ENCODE data around the gene TNFRSF14. TPM values are rescaled to one million over a fixed set of nuclear protein-coding genes. Genes with fewer than 3 reads are reported as not detected.

Gene TNFRSF14
- total RNA-seq, 2 experiments from 2014 or later: 106 to 111 TPM

- Mint-ChIP-seq H3K9me3 (ENCODE audit: low read depth) (no peaks in the 10 kb centered on the region), H3K27me3 (peaks cover 15% of the 10 kb centered on the region), H3K27ac (no peak overlapping the region), H3K4me1 (peaks cover 39% of the 10 kb centered on the region), H3K4me3 (peak overlapping the region; percentile 73), H3K36me3 (peaks cover 9% of the 10 kb centered on the region)
- CTCF ChIA-PET: interaction anchor here (1.4 to 4.9 kb wide), 5 partner anchors 19 to 136 kb away, joined by 3 to 95 read pairs (median 5); partner anchors contain the start of genes MORN1 and RER1
- DNase-seq (peak; percentile 77), ATAC-seq (peak; percentile 13)
Observed at GRCh38 chr1:2526824-2527555, 29.2 kb upstream of the TNFRSF14 start.

GRCh38 chr1:2527556-2527860 lies 28.7 kb upstream of the TNFRSF14 start:
- Mint-ChIP-seq H3K4me3 (no peak overlapping the region), H3K9me3 (ENCODE audit: low read depth) (no peaks in the 10 kb centered on the region)

GRCh38 chr1:2528016-2528415 lies 28.2 kb upstream of the TNFRSF14 start:
- CTCF ChIA-PET: interaction anchor here (4.8 to 4.9 kb wide), 2 partner anchors 18 to 112 kb away, joined by 58 to 95 read pairs; no protein-coding TSS in a partner anchor
- H3K4me1 Mint-ChIP-seq: peaks cover 31% of the 10 kb centered on the region

More at GRCh38 chr1:2527556-2527860, 28.7 kb upstream of the TNFRSF14 start:
- DNase-seq: no peak
- H3K4me1 Mint-ChIP-seq: peaks cover 36% of the 10 kb centered on the region
- H3K27ac Mint-ChIP-seq: no peak overlapping the region
- H3K27me3 Mint-ChIP-seq: peaks cover 15% of the 10 kb centered on the region
- ATAC-seq: no peak
- H3K36me3 Mint-ChIP-seq: peaks cover 9% of the 10 kb centered on the region
- CTCF ChIA-PET: interaction anchor here (4.8 to 4.9 kb wide), 2 partner anchors 19 to 111 kb away, joined by 58 to 95 read pairs; no protein-coding TSS in a partner anchor

GRCh38 chr1:2528611-2528965 lies 27.6 kb upstream of the TNFRSF14 start:
- Mint-ChIP-seq H3K9me3 (ENCODE audit: low read depth) (no peaks in the 10 kb centered on the region), H3K4me3 (no peak overlapping the region), H3K36me3 (peaks cover 7% of the 10 kb centered on the region), H3K27me3 (peaks cover 17% of the 10 kb centered on the region), H3K27ac (no peak overlapping the region), H3K4me1 (peaks cover 26% of the 10 kb centered on the region)
- no peak for DNase-seq
- no peak for ATAC-seq
- CTCF ChIA-PET: interaction anchor here (0.7 kb wide), 1 partner anchor 114 kb away, joined by 3 read pairs; no protein-coding TSS in a partner anchor

More at GRCh38 chr1:2528016-2528415, 28.2 kb upstream of the TNFRSF14 start:
- Mint-ChIP-seq H3K4me3 (no peak overlapping the region), H3K27me3 (peaks cover 17% of the 10 kb centered on the region), H3K9me3 (ENCODE audit: low read depth) (no peaks in the 10 kb centered on the region), H3K36me3 (peaks cover 9% of the 10 kb centered on the region), H3K27ac (no peak overlapping the region)
- ATAC-seq (no peak), DNase-seq (no peak)

- H3K27me3 Mint-ChIP-seq: peaks cover 17% of the 10 kb centered on the region
- H3K9me3 Mint-ChIP-seq (ENCODE audit: low read depth): no peaks in the 10 kb centered on the region
- no peak overlapping the region for H3K4me3 Mint-ChIP-seq
- H3K36me3 Mint-ChIP-seq: peaks cover 7% of the 10 kb centered on the region
- H3K27ac Mint-ChIP-seq: no peak overlapping the region
- CTCF ChIA-PET: interaction anchor here (0.7 to 1.3 kb wide), 3 partner anchors 17 to 114 kb away, joined by 3 to 4 read pairs (median 3); no protein-coding TSS in a partner anchor
- ATAC-seq: no peak
- DNase-seq: no peak
- H3K4me1 Mint-ChIP-seq: peaks cover 22% of the 10 kb centered on the region
Observed at GRCh38 chr1:2528966-2529783, 27.0 kb upstream of the TNFRSF14 start.

- DNase-seq (no peak), ATAC-seq (no peak)
- CTCF ChIA-PET: interaction anchor here (1.2 to 1.3 kb wide), 3 partner anchors 11 to 19 kb away, joined by 3 to 4 read pairs (median 3); no protein-coding TSS in a partner anchor
- peaks cover 19% of the 10 kb centered on the region for H3K27me3 Mint-ChIP-seq
- peaks cover 14% of the 10 kb centered on the region for H3K4me1 Mint-ChIP-seq
- no peaks in the 10 kb centered on the region for H3K9me3 Mint-ChIP-seq (ENCODE audit: low read depth)
- H3K4me3 Mint-ChIP-seq: no peak within 1 kb of the TSS
- no peak within 1 kb of the TSS for H3K27ac Mint-ChIP-seq
- peaks cover 6% of the 10 kb centered on the region for H3K36me3 Mint-ChIP-seq
Observed at GRCh38 chr1:2529784-2530512, 26.2 kb upstream of the TNFRSF14 start, which contains the start of gene HES5. TSS of gene HES5 (minus strand) at chr1:2530263. CDS start at chr1:2530164, 99 bp downstream.

- H3K4me1 Mint-ChIP-seq: peaks cover 11% of the 10 kb centered on the region
- ATAC-seq (no peak), DNase-seq (no peak)
- H3K27ac Mint-ChIP-seq: no peak overlapping the region
- peaks cover 21% of the 10 kb centered on the region for H3K27me3 Mint-ChIP-seq
- no peak overlapping the region for H3K4me3 Mint-ChIP-seq
- no peaks in the 10 kb centered on the region for H3K9me3 Mint-ChIP-seq (ENCODE audit: low read depth)
- CTCF ChIA-PET: interaction anchor here (0.7 to 1.2 kb wide), 4 partner anchors 10 to 116 kb away, joined by 3 to 5 read pairs (median 4); no protein-coding TSS in a partner anchor
- H3K36me3 Mint-ChIP-seq: no peaks in the 10 kb centered on the region
Observed at GRCh38 chr1:2530513-2531361, 25.4 kb upstream of the TNFRSF14 start.

- CTCF ChIA-PET: interaction anchor here (2.8 kb wide), 1 partner anchor 9 kb away, joined by 8 read pairs; no protein-coding TSS in a partner anchor
Observed at GRCh38 chr1:2532485-2533160, 23.5 kb upstream of the TNFRSF14 start.

GRCh38 chr1:2533365-2533764 lies 22.8 kb upstream of the TNFRSF14 start:
- Mint-ChIP-seq H3K9me3 (ENCODE audit: low read depth) (no peaks in the 10 kb centered on the region), H3K4me3 (no peak overlapping the region), H3K4me1 (peaks cover 3% of the 10 kb centered on the region), H3K27me3 (peaks cover 24% of the 10 kb centered on the region), H3K36me3 (no peaks in the 10 kb centered on the region), H3K27ac (no peak overlapping the region)
- no peak for DNase-seq
- no peak for ATAC-seq
- CTCF ChIA-PET: interaction anchor here (2.8 kb wide), 1 partner anchor 9 kb away, joined by 8 read pairs; no protein-coding TSS in a partner anchor

More at GRCh38 chr1:2532485-2533160, 23.5 kb upstream of the TNFRSF14 start:
- Mint-ChIP-seq H3K4me1 (peaks cover 3% of the 10 kb centered on the region), H3K27ac (no peak overlapping the region), H3K9me3 (ENCODE audit: low read depth) (no peaks in the 10 kb centered on the region), H3K4me3 (no peak overlapping the region), H3K36me3 (no peaks in the 10 kb centered on the region), H3K27me3 (peaks cover 22% of the 10 kb centered on the region)
- ATAC-seq (no peak), DNase-seq (no peak)

GRCh38 chr1:2534315-2534686 lies 21.9 kb upstream of the TNFRSF14 start:
- peaks cover 2% of the 10 kb centered on the region for H3K4me1 Mint-ChIP-seq
- CTCF ChIA-PET: interaction anchor here (2.8 kb wide), 1 partner anchor 10 kb away, joined by 8 read pairs; no protein-coding TSS in a partner anchor
- no peak overlapping the region for H3K4me3 Mint-ChIP-seq
- DNase-seq (no peak), ATAC-seq (no peak)
- peaks cover 25% of the 10 kb centered on the region for H3K27me3 Mint-ChIP-seq
- no peaks in the 10 kb centered on the region for H3K36me3 Mint-ChIP-seq
- H3K9me3 Mint-ChIP-seq (ENCODE audit: low read depth): no peaks in the 10 kb centered on the region
- H3K27ac Mint-ChIP-seq: no peak overlapping the region

GRCh38 chr1:2534687-2535441 lies 21.3 kb upstream of the TNFRSF14 start:
- Mint-ChIP-seq H3K27me3 (peaks cover 25% of the 10 kb centered on the region), H3K9me3 (ENCODE audit: low read depth) (no peaks in the 10 kb centered on the region), H3K27ac (no peak overlapping the region), H3K36me3 (no peaks in the 10 kb centered on the region), H3K4me1 (peaks cover 2% of the 10 kb centered on the region), H3K4me3 (no peak overlapping the region)
- CTCF ChIA-PET: interaction anchor here (2.8 kb wide), 1 partner anchor 11 kb away, joined by 8 read pairs; no protein-coding TSS in a partner anchor
- DNase-seq (no peak), ATAC-seq (no peak)
